CD14-positive monocyte (primary cell): ENCODE measurements around the gene LRRK1. TPM values are rescaled to one million over a fixed set of nuclear protein-coding genes. Genes with fewer than 3 reads are reported as not detected.

ENCODE experiments used
- DNase-seq, 3 donors: peaks; one replicate each; pipeline ENCODE4 v3.0.0-alpha.2; 2011 to 2022
- H2AFZ ChIP-seq: 2 replicates; pipeline ENCODE4 v1.6.0; 2012; ENCODE audit warnings: mild to moderate bottlenecking, low read depth, low read length, inconsistent platforms; ENCODE audit not compliant: insufficient read depth, poor library complexity, severe bottlenecking
- H3K27ac ChIP-seq, 2 donors: 1 replicate in 1 of 2; 2 replicates in 1 of 2; pipeline ENCODE4 v1.5.1; 2012 to 2013; ENCODE audit warnings: low read length in 2 of 2, control low read depth in 1 of 2, inconsistent platforms in 1 of 2, low read depth in 1 of 2, mild to moderate bottlenecking in 1 of 2
- H3K27me3 ChIP-seq, 2 donors: one replicate each; pipeline versions ENCODE4 v1.6.0 to v1.6.1; 2011 to 2013; ENCODE audit warnings: low read length in 2 of 2; ENCODE audit not compliant: control insufficient read depth in 2 of 2, insufficient read depth in 2 of 2
- H3K36me3 ChIP-seq, 2 donors: replicated peaks in 1 of 2; 1 replicate in 1 of 2; 2 replicates in 1 of 2; pipeline versions ENCODE4 v1.5.1 to v1.6.1; 2012 to 2013; ENCODE audit warnings: low read length in 2 of 2, control low read depth in 1 of 2, inconsistent platforms in 1 of 2, mild to moderate bottlenecking in 1 of 2; ENCODE audit not compliant: insufficient read depth in 2 of 2, control insufficient read depth in 1 of 2
- H3K4me1 ChIP-seq, 2 donors: 1 replicate in 1 of 2; 2 replicates in 1 of 2; pipeline versions ENCODE4 v1.5.1 to v1.6.1; 2012 to 2013; ENCODE audit warnings: low read length in 2 of 2, control low read depth in 1 of 2, inconsistent platforms in 1 of 2, mild to moderate bottlenecking in 1 of 2, moderate library complexity in 1 of 2; ENCODE audit not compliant: insufficient read depth in 2 of 2, control insufficient read depth in 1 of 2
- H3K4me2 ChIP-seq: replicated peaks from 2 replicates; pipeline ENCODE3; 2012; ENCODE audit warnings: low read length, moderate library complexity, mild to moderate bottlenecking; ENCODE audit not compliant: poor library complexity, severe bottlenecking; ENCODE audit errors: extremely low read depth
- H3K4me3 ChIP-seq, 3 experiments: fragments of 200-600 bp in 1 of 3; sonication (generic) in 1 of 3; replicated peaks in 1 of 3; 1 replicate in 2 of 3; 2 replicates in 1 of 3; pipeline ENCODE4 v1.5.1; 2011 to 2013; ENCODE audit warnings: low read length in 3 of 3, mild to moderate bottlenecking in 3 of 3, control low read depth in 2 of 3, low read depth in 2 of 3, inconsistent platforms in 1 of 3, moderate library complexity in 1 of 3
- H3K79me2 ChIP-seq: 2 replicates; pipeline ENCODE4 v1.6.0; 2012; ENCODE audit warnings: mild to moderate bottlenecking, control low read depth, inconsistent platforms, low read length, moderate library complexity; ENCODE audit not compliant: insufficient read depth
- H3K9ac ChIP-seq: 2 replicates; pipeline ENCODE4 v1.6.0; 2017; ENCODE audit warnings: low read length, mild to moderate bottlenecking; ENCODE audit not compliant: insufficient read depth, poor library complexity, severe bottlenecking
- H3K9me3 ChIP-seq, 2 donors: replicated peaks in 1 of 2; 1 replicate in 1 of 2; 2 replicates in 1 of 2; pipeline versions ENCODE4 v1.5.1 to v1.6.1; 2012 to 2013; ENCODE audit warnings: low read length in 2 of 2, control low read depth in 1 of 2; ENCODE audit not compliant: control insufficient read depth in 1 of 2, insufficient read depth in 1 of 2
- H4K20me1 ChIP-seq: 2 replicates; pipeline ENCODE4 v1.6.0; 2012; ENCODE audit warnings: mild to moderate bottlenecking, low read length, control low read depth, moderate library complexity; ENCODE audit not compliant: insufficient read depth
- H3K27ac Mint-ChIP-seq, 7 donors: one replicate each; pipeline ENCODE4 v1.8.0; 2020; ENCODE audit warnings: mild to moderate bottlenecking in 7 of 7, mixed read lengths in 7 of 7, moderate library complexity in 6 of 7, inconsistent platforms in 2 of 7
- H3K27me3 Mint-ChIP-seq, 3 donors: one replicate each; pipeline ENCODE4 v1.8.0; 2021 to 2022; ENCODE audit warnings: low read depth in 3 of 3, mild to moderate bottlenecking in 3 of 3, mixed read lengths in 3 of 3, moderate library complexity in 3 of 3, inconsistent platforms in 1 of 3
- H3K36me3 Mint-ChIP-seq, 2 donors: one replicate each; pipeline ENCODE4 v1.8.0; 2020; ENCODE audit warnings: mixed read lengths in 2 of 2, inconsistent platforms in 1 of 2, mild to moderate bottlenecking in 1 of 2
- H3K4me1 Mint-ChIP-seq: one replicate; pipeline ENCODE4 v1.8.0; 2020; ENCODE audit warnings: mild to moderate bottlenecking, mixed read lengths
- H3K4me3 Mint-ChIP-seq, 2 donors: one replicate each; pipeline ENCODE4 v1.8.0; 2020; ENCODE audit warnings: mild to moderate bottlenecking in 2 of 2, mixed read lengths in 2 of 2, moderate library complexity in 1 of 2
- H3K9me3 Mint-ChIP-seq, 7 donors: one replicate each; pipeline ENCODE4 v1.8.0; 2020 to 2022; ENCODE audit warnings: mixed read lengths in 7 of 7, mild to moderate bottlenecking in 6 of 7, moderate library complexity in 6 of 7, inconsistent platforms in 2 of 7
- WGBS: methylation state at CpG from one replicate; pipeline ENCODE4 v1.1.5; 2013; ENCODE audit warnings: missing lambda C conversion rate; ENCODE audit not compliant: insufficient coverage; 5-methylcytosine and 5-hydroxymethylcytosine counted together
- intact Hi-C, 2 donors: fragments of 100-400 bp; cut with micrococcal nuclease; formaldehyde crosslinking; loops; one replicate each; pipeline versions ENCODE4 v1.15.0 to v1.15.1; 2023
- polyA plus RNA-seq, 3 donors: library from polyadenylated mRNA; depleted of rRNA in 1 of 3; unstranded in 2 of 3; stranded (reverse) in 1 of 3; fragments of 300-500 nt in 2 of 3; fragments of >200 nt in 1 of 3; fragmentation: Illumina TruSeq in 2 of 3; gene quantifications; 1 replicate in 2 of 3; 2 replicates in 1 of 3; pipeline ENCODE4 v1.2.3, GENCODE V29; 2012 to 2021
- TF ChIP-seq, protein P1 (sequence below): fragments of 200-600 bp; IDR thresholded peaks from one replicate; pipeline ENCODE4 v1.8.0; 2022; ENCODE audit warnings: antibody characterized with exemption, mild to moderate bottlenecking

The LRRK1 gene
- polyA plus RNA-seq, 3 donors, result 1.7 to 18.9 (median 5.4) TPM

DNA sequence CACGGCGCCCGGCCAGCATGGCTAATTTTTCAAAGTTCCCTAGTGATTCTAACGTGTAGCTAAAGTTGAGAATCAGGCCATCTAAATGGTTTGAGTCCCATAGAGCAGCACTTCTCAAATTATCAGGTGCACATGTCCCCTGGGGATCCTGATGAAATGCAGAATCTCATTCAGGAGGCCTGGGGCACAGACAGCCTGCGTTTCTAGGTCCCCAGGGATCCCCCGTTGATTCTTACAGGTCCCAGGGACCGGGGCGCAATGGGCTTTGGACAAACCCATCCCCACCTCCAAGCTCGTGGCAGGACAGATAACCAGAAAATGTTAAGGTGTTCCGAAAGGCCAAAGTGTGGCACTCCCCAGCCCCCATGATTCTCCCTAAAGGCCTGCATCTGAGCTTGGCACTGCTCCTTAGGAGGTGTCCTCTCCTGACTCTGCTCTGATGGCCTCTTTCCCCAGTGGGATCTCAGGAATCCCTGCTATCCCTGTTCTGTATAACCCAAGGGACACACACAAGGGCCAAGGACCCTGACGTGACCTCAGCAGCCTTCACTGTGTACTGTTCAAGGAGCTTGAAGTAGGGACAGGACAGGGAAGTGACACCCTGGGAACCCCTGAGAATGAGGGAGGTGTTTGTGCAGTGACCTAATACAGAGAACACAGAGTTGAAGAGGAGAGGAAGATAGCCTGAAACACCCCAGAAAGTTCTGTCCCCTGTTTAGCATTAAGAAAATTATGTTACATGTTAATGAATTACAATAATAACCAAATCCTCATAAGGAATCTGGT, 8.0 kb downstream of the LRRK1 start:
- H3K4me2 ChIP-seq, result no peak overlapping the region
- H3K4me3 ChIP-seq, result no peak overlapping the region
- Mint-ChIP-seq H3K9me3 (no peaks in the 10 kb centered on the region), H3K4me1 (peaks cover 26% of the 10 kb centered on the region), H3K27me3 (peaks cover 0 to 4% (median 1%) of the 10 kb centered on the region in 3 donors), H3K27ac (peak overlapping the region in 3 of 7 donors; percentile 19 to 83 (median 78)), H3K4me3 (no peak overlapping the region), H3K36me3 (peaks cover 71 to 86% of the 10 kb centered on the region in 2 donors)
- no peak overlapping the region for H2AFZ ChIP-seq
- 94% methylated on average over 7 of the region's 11 CpGs for WGBS
- TF ChIP-seq, protein P1, sequence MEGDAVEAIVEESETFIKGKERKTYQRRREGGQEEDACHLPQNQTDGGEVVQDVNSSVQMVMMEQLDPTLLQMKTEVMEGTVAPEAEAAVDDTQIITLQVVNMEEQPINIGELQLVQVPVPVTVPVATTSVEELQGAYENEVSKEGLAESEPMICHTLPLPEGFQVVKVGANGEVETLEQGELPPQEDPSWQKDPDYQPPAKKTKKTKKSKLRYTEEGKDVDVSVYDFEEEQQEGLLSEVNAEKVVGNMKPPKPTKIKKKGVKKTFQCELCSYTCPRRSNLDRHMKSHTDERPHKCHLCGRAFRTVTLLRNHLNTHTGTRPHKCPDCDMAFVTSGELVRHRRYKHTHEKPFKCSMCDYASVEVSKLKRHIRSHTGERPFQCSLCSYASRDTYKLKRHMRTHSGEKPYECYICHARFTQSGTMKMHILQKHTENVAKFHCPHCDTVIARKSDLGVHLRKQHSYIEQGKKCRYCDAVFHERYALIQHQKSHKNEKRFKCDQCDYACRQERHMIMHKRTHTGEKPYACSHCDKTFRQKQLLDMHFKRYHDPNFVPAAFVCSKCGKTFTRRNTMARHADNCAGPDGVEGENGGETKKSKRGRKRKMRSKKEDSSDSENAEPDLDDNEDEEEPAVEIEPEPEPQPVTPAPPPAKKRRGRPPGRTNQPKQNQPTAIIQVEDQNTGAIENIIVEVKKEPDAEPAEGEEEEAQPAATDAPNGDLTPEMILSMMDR, result no peak
- peaks cover 60 to 84% of the 10 kb centered on the region in 2 donors for H3K36me3 ChIP-seq
- no peak for DNase-seq
- no peak overlapping the region for H3K9ac ChIP-seq
- H3K4me1 ChIP-seq, result peaks cover 14 to 15% of the 10 kb centered on the region in 2 donors
- intact Hi-C loops, result loop anchor here in 1 of 2 donors (10.0 kb wide), 1 partner anchor 328 kb away; the partner anchor contains the start of gene CHSY1
- H3K27ac ChIP-seq, result peak overlapping the region in 1 of 2 donors; percentile 15
- no peaks in the 10 kb centered on the region for H3K9me3 ChIP-seq
- H3K27me3 ChIP-seq, result no peaks in the 10 kb centered on the region
- peaks cover 54% of the 10 kb centered on the region for H3K79me2 ChIP-seq
- peaks cover 39% of the 10 kb centered on the region for H4K20me1 ChIP-seq

- H3K27ac ChIP-seq, result no peak overlapping the region
- TF ChIP-seq, protein P1, result no peak
Observed at GRCh38 chr15:100928632-100929280, 9.6 kb downstream of the LRRK1 start.

More at GRCh38 chr15:100928632-100929280, 9.6 kb downstream of the LRRK1 start:
- intact Hi-C loops, result loop anchor here in 1 of 2 donors (10.0 kb wide), 1 partner anchor 326 kb away; the partner anchor contains the start of gene CHSY1
- Histone ChIP-seq H3K27me3 (no peaks in the 10 kb centered on the region), H4K20me1 (peaks cover 31% of the 10 kb centered on the region), H3K4me3 (no peak overlapping the region), H3K79me2 (peaks cover 41% of the 10 kb centered on the region), H2AFZ (no peak overlapping the region), H3K9ac (no peak overlapping the region), H3K36me3 (peaks cover 58 to 78% of the 10 kb centered on the region in 2 donors), H3K9me3 (no peaks in the 10 kb centered on the region), H3K4me2 (no peak overlapping the region), H3K4me1 (peaks cover 13 to 14% of the 10 kb centered on the region in 2 donors)
- 93% methylated on average over 5 of the region's 13 CpGs for WGBS
- peaks cover 72 to 88% of the 10 kb centered on the region in 2 donors for H3K36me3 Mint-ChIP-seq
- H3K27ac Mint-ChIP-seq, result peak overlapping the region in 2 of 7 donors; percentile 28 to 32
- no peak overlapping the region for H3K4me3 Mint-ChIP-seq
- peaks cover 24% of the 10 kb centered on the region for H3K4me1 Mint-ChIP-seq
- peaks cover 0 to 4% (median 0%) of the 10 kb centered on the region in 3 donors for H3K27me3 Mint-ChIP-seq
- H3K9me3 Mint-ChIP-seq, result no peaks in the 10 kb centered on the region
- DNase-seq, result no peak
